ENCODE data around the gene OXER1. TPM values are rescaled to one million over a fixed set of nuclear protein-coding genes. Genes with fewer than 3 reads are reported as not detected.
A peak's percentile ranks its signal among the peaks of the same experiment; 100 is the strongest.

OXER1 gene
- total and polyA plus RNA-seq, 9 of the 15 experiments (the other 6 are each of a cell fraction or from before 2014, with no cell fraction given) = not detected

GRCh38 chr2:42809819-42810120 is 45.8 kb upstream of the OXER1 start (continued):
- TF ChIP-seq ZFP36 (IDR thresholded peaks at IDR 0.05; ENCODE audit: low read depth, low read length, partially characterized antibody) = no peak
- peak in 1 of 2 experiments; percentile 11; a peak in 1 of 4 replicates for TF ChIP-seq SIN3A (IDR thresholded peaks at IDR 0.05; ENCODE audit: borderline replicate concordance in 2 of 2, control insufficient read depth in 1 of 2, low read depth in 2 of 2, low read length in 2 of 2)
- no peak for TF ChIP-seq LCOR (CRISPR knock-in tag; IDR thresholded peaks at IDR 0.05)
- TF ChIP-seq ZNF263 (CRISPR knock-in tag; IDR thresholded peaks at IDR 0.05; ENCODE audit: borderline replicate concordance) = no peak
- TF ChIP-seq ZNF639 (CRISPR knock-in tag; conservative IDR thresholded peaks at IDR 0.05 in 1 of 2, IDR thresholded peaks at IDR 0.05 in 1 of 2) = peak in 1 of 2 experiments; percentile 99; a peak in 2 of 4 replicates
- peak in 1 of 3 experiments; percentile 87; a peak in 2 of 6 replicates for TF ChIP-seq ZBTB11 (CRISPR knock-in tag; IDR thresholded peaks at IDR 0.05)
- TF ChIP-seq FIP1L1 (IDR thresholded peaks at IDR 0.05; ENCODE audit: low read depth, low read length, poor library complexity, severe bottlenecking) = peak; percentile 27
- TF ChIP-seq TAF7 (tag; IDR thresholded peaks at IDR 0.05) = no peak
- peak; percentile 52; the same call in 1 of the 2 replicates for TF ChIP-seq CXXC5 (CRISPR knock-in tag; IDR thresholded peaks at IDR 0.05)
- peak; percentile 77 for TF ChIP-seq GATAD2B (IDR thresholded peaks at IDR 0.05; ENCODE audit: borderline replicate concordance)
- TF ChIP-seq TFAP4 (CRISPR knock-in tag; IDR thresholded peaks at IDR 0.05; ENCODE audit: borderline replicate concordance) = no peak
